Activated T-helper 1 cell treated with anti-CD3 and anti-CD28 coated beads, Interleukin-12 subunit alpha, Interleukin-12 subunit beta, Interleukin-2, Interleukin-4 antibody, amounts not matched to agents 30 ng/mL and 10 ng/mL and 1 ng/mL, durations not matched to agents 14 hours and 24 hours and 36 hours (primary cell): ENCODE results near the gene ZNF654. TPM values are rescaled to one million over a fixed set of nuclear protein-coding genes. Genes with fewer than 3 reads are reported as not detected.
"Not testable (repeated sequence)": the region's sequence is repeated elsewhere in the genome, so short reads cannot be mapped to it uniquely, and the experiment has no call there.

Source experiments
- DNase-seq: peaks from one replicate; pipeline ENCODE4 v3.0.0; 2021; ENCODE audit warnings: low spot score
- H3K27ac Mint-ChIP-seq: one replicate; pipeline ENCODE4 v1.8.0; 2021; ENCODE audit warnings: mild to moderate bottlenecking, mixed read lengths
- H3K27me3 Mint-ChIP-seq: one replicate; pipeline ENCODE4 v1.8.0; 2022; ENCODE audit warnings: mild to moderate bottlenecking, moderate library complexity, mixed read lengths; ENCODE audit not compliant: insufficient read depth
- H3K36me3 Mint-ChIP-seq: one replicate; pipeline ENCODE4 v1.8.0; 2021; ENCODE audit warnings: low read depth, mixed read lengths
- H3K4me1 Mint-ChIP-seq: one replicate; pipeline ENCODE4 v1.8.0; 2021; ENCODE audit warnings: low read depth, mixed read lengths
- H3K4me3 Mint-ChIP-seq: one replicate; pipeline ENCODE4 v1.8.0; 2021; ENCODE audit warnings: mild to moderate bottlenecking, moderate library complexity, mixed read lengths
- H3K9me3 Mint-ChIP-seq: one replicate; pipeline ENCODE4 v1.8.0; 2021; ENCODE audit warnings: mixed read lengths
- intact Hi-C: fragments of 100-400 bp; cut with micrococcal nuclease; formaldehyde crosslinking; loops from one replicate; pipeline ENCODE4 v1.15.1; 2024
- total RNA-seq: library from RNA; stranded (reverse); gene quantifications from 2 replicates; pipeline ENCODE4 v1.2.3, GENCODE V29; 2022

The ZNF654 gene
- 19.4 and 19.8 TPM in 2 replicates for total RNA-seq

- peaks cover 34% of the 10 kb centered on the region for H3K36me3 Mint-ChIP-seq
- peak within 1 kb of the TSS; percentile 95 for H3K4me3 Mint-ChIP-seq
- peaks cover 49% of the 10 kb centered on the region for H3K4me1 Mint-ChIP-seq
- intact Hi-C loops = loop anchor here (1.0 to 5.0 kb wide), 8 partner anchors 26 to 832 kb away; partner anchors contain the start of genes C3orf38 and CHMP2B
- DNase-seq = peak; percentile 99
- H3K27me3 Mint-ChIP-seq = no peaks in the 10 kb centered on the region
- H3K27ac Mint-ChIP-seq = peak within 1 kb of the TSS; percentile 96
- H3K9me3 Mint-ChIP-seq = no peaks in the 10 kb centered on the region
Measured at GRCh38 chr3:88058581-88059379, at the start of gene ZNF654, which contains the start of gene CGGBP1. Gene ZNF654 (plus strand): TSS chr3:88059255. CDS start chr3:88059320, 65 bp downstream. Gene CGGBP1 (minus strand): TSS chr3:88059005. CDS start chr3:88055976, 3,029 bp downstream.

GRCh38 chr3:88010810-88011209 is 48.2 kb upstream of the ZNF654 start:
- Mint-ChIP-seq H3K27me3 (peaks cover 19% of the 10 kb centered on the region), H3K36me3 (no peaks in the 10 kb centered on the region), H3K4me3 (no peak overlapping the region), H3K27ac (no peak overlapping the region), H3K9me3 (no peaks in the 10 kb centered on the region), H3K4me1 (no peaks in the 10 kb centered on the region)
- no peak for DNase-seq
- intact Hi-C loops = no loop called here

GRCh38 chr3:88013592-88013991 is 45.5 kb upstream of the ZNF654 start:
- no peak overlapping the region for H3K4me3 Mint-ChIP-seq

GRCh38 chr3:88015656-88016055 is 43.4 kb upstream of the ZNF654 start:
- H3K27ac Mint-ChIP-seq, H3K4me3 Mint-ChIP-seq, H3K36me3 Mint-ChIP-seq, DNase-seq, intact Hi-C loops, H3K9me3 Mint-ChIP-seq: not testable (repeated sequence)
- Mint-ChIP-seq H3K27me3 (peaks cover 16% of the 10 kb centered on the region), H3K4me1 (peaks cover 19% of the 10 kb centered on the region)

More at GRCh38 chr3:88013592-88013991, 45.5 kb upstream of the ZNF654 start:
- H3K9me3 Mint-ChIP-seq = no peaks in the 10 kb centered on the region
- intact Hi-C loops = no loop called here
- peaks cover 17% of the 10 kb centered on the region for H3K27me3 Mint-ChIP-seq
- DNase-seq = no peak
- H3K27ac Mint-ChIP-seq = no peak overlapping the region
- no peaks in the 10 kb centered on the region for H3K36me3 Mint-ChIP-seq
- peaks cover 14% of the 10 kb centered on the region for H3K4me1 Mint-ChIP-seq

GRCh38 chr3:88019024-88019423 is 40.0 kb upstream of the ZNF654 start:
- H3K4me1 Mint-ChIP-seq = peaks cover 27% of the 10 kb centered on the region
- H3K4me3 Mint-ChIP-seq = no peak overlapping the region
- peaks cover 4% of the 10 kb centered on the region for H3K9me3 Mint-ChIP-seq
- H3K36me3 Mint-ChIP-seq = no peaks in the 10 kb centered on the region
- peaks cover 17% of the 10 kb centered on the region for H3K27me3 Mint-ChIP-seq
- no peak overlapping the region for H3K27ac Mint-ChIP-seq
- DNase-seq = peak; percentile 21
- intact Hi-C loops = loop anchor here (1.0 kb wide), 2 partner anchors 22 to 161 kb away; no protein-coding TSS in a partner anchor

- Mint-ChIP-seq H3K36me3 (peaks cover 2% of the 10 kb centered on the region), H3K9me3 (peaks cover 4% of the 10 kb centered on the region), H3K4me1 (peaks cover 18% of the 10 kb centered on the region), H3K4me3 (no peak overlapping the region), H3K27me3 (peaks cover 13% of the 10 kb centered on the region), H3K27ac (no peak overlapping the region)
- intact Hi-C loops = loop anchor here (2.0 kb wide), 1 partner anchor 52 kb away; no protein-coding TSS in a partner anchor
- DNase-seq = no peak
Measured at GRCh38 chr3:88025001-88025552, 34.0 kb upstream of the ZNF654 start.

- no peak for DNase-seq
- intact Hi-C loops = no loop called here
- H3K9me3 Mint-ChIP-seq = no peaks in the 10 kb centered on the region
- H3K4me1 Mint-ChIP-seq = peaks cover 34% of the 10 kb centered on the region
- H3K36me3 Mint-ChIP-seq = peaks cover 2% of the 10 kb centered on the region
- H3K27me3 Mint-ChIP-seq = peaks cover 5% of the 10 kb centered on the region
- no peak overlapping the region for H3K27ac Mint-ChIP-seq
- no peak overlapping the region for H3K4me3 Mint-ChIP-seq
Measured at GRCh38 chr3:88028876-88029275, 30.2 kb upstream of the ZNF654 start.

- H3K36me3 Mint-ChIP-seq = peaks cover 2% of the 10 kb centered on the region
- H3K4me3 Mint-ChIP-seq = peak overlapping the region; percentile 54
- H3K4me1 Mint-ChIP-seq = peaks cover 39% of the 10 kb centered on the region
- H3K27me3 Mint-ChIP-seq = no peaks in the 10 kb centered on the region
- H3K9me3 Mint-ChIP-seq = no peaks in the 10 kb centered on the region
- no peak overlapping the region for H3K27ac Mint-ChIP-seq
- no peak for DNase-seq
- intact Hi-C loops = no loop called here
Measured at GRCh38 chr3:88030210-88030609, 28.8 kb upstream of the ZNF654 start.

- peaks cover 2% of the 10 kb centered on the region for H3K36me3 Mint-ChIP-seq
- intact Hi-C loops = loop anchor here (1.0 kb wide), 1 partner anchor 28 kb away; the partner anchor contains the start of genes CGGBP1 and ZNF654
- H3K27me3 Mint-ChIP-seq = no peaks in the 10 kb centered on the region
- no peak for DNase-seq
- H3K9me3 Mint-ChIP-seq = no peaks in the 10 kb centered on the region
- peak overlapping the region; percentile 86 for H3K4me3 Mint-ChIP-seq
- peaks cover 39% of the 10 kb centered on the region for H3K4me1 Mint-ChIP-seq
- peak overlapping the region; percentile 71 for H3K27ac Mint-ChIP-seq
Measured at GRCh38 chr3:88031642-88032077, 27.4 kb upstream of the ZNF654 start.

GRCh38 chr3:88032245-88032644 is 26.8 kb upstream of the ZNF654 start:
- intact Hi-C loops = loop anchor here (1.0 kb wide), 1 partner anchor 27 kb away; the partner anchor contains the start of genes CGGBP1 and ZNF654
- Mint-ChIP-seq H3K27ac (peak overlapping the region; percentile 76), H3K36me3 (peaks cover 2% of the 10 kb centered on the region), H3K9me3 (no peaks in the 10 kb centered on the region), H3K27me3 (no peaks in the 10 kb centered on the region), H3K4me1 (peaks cover 39% of the 10 kb centered on the region), H3K4me3 (peak overlapping the region; percentile 86)
- DNase-seq = no peak

- no peak overlapping the region for H3K4me3 Mint-ChIP-seq
- intact Hi-C loops = no loop called here
Measured at GRCh38 chr3:88033079-88033478, 26.0 kb upstream of the ZNF654 start.

GRCh38 chr3:88033808-88034207 is 25.2 kb upstream of the ZNF654 start:
- H3K4me3 Mint-ChIP-seq = no peak overlapping the region
- H3K4me1 Mint-ChIP-seq = peaks cover 39% of the 10 kb centered on the region
- intact Hi-C loops = no loop called here

More at GRCh38 chr3:88033079-88033478, 26.0 kb upstream of the ZNF654 start:
- DNase-seq = no peak
- peaks cover 2% of the 10 kb centered on the region for H3K36me3 Mint-ChIP-seq
- no peaks in the 10 kb centered on the region for H3K9me3 Mint-ChIP-seq
- peaks cover 39% of the 10 kb centered on the region for H3K4me1 Mint-ChIP-seq
- H3K27ac Mint-ChIP-seq = no peak overlapping the region
- H3K27me3 Mint-ChIP-seq = peaks cover 5% of the 10 kb centered on the region

More at GRCh38 chr3:88033808-88034207, 25.2 kb upstream of the ZNF654 start:
- H3K27me3 Mint-ChIP-seq = peaks cover 8% of the 10 kb centered on the region
- DNase-seq = no peak
- H3K27ac Mint-ChIP-seq = no peak overlapping the region
- no peaks in the 10 kb centered on the region for H3K9me3 Mint-ChIP-seq
- H3K36me3 Mint-ChIP-seq = peaks cover 2% of the 10 kb centered on the region
